ENCODE measurements around the gene ADAD2.

DNA sequence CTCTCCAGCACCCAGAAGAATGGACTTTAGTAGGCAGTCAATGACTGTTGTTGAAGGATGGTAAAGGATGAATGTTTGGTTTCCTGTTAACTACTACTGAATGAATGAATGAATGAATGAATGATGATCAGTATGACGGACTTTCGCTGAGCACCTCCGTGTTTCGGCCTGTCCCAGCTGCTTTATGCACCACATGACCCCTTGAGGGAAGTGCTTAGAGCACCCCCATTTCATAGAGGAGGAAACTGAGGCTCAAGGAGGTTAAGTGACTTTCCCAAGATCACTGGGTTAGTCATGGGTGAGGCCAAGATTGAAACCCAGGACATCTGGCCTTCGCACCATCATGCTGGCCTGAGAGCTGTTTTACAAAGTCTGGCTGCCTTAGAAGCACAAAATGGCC is 42.0 kb downstream of the ADAD2 start:
- TF ChIP-seq CTCF (IDR thresholded peaks at IDR 0.05 in 4 of 5, conservative IDR thresholded peaks at IDR 0.05 in 1 of 5), result no peak
- no peak for TF ChIP-seq POLR2A (IDR thresholded peaks at IDR 0.05)

Data from gastrocnemius medialis (tissue), 4 donors.